Smooth muscle cell (in vitro differentiated cells): ENCODE measurements around the gene CDH5. TPM values are rescaled to one million over a fixed set of nuclear protein-coding genes. Genes with fewer than 3 reads are reported as not detected.
A peak's percentile ranks its signal among the peaks of the same experiment; 100 is the strongest.

ENCODE experiments used
- DNase-seq: peaks from one replicate; lab custom pipeline; 2025; ENCODE audit not compliant: unreplicated experiment; lab: John Stamatoyannopoulos, UW
- H2AFZ ChIP-seq: fragments of 200-600 bp; sonication (generic); 2 replicates; pipeline ENCODE4 v1.6.0; 2016; ENCODE audit warnings: antibody characterized with exemption, low read depth, mild to moderate bottlenecking
- H3F3A ChIP-seq: fragments of 200-600 bp; sonication (generic); 2 replicates; pipeline ENCODE4 v1.6.0; 2017; ENCODE audit warnings: antibody characterized with exemption, low read depth
- H3K27ac ChIP-seq: fragments of 200-600 bp; sonication (generic); 2 replicates; pipeline ENCODE4 v1.5.1; 2016; ENCODE audit warnings: low read depth, mild to moderate bottlenecking
- H3K27me3 ChIP-seq: fragments of 200-600 bp; sonication (generic); 2 replicates; pipeline ENCODE4 v1.6.1; 2016; ENCODE audit warnings: low read depth, mild to moderate bottlenecking
- H3K36me3 ChIP-seq: fragments of 200-600 bp; sonication (generic); 2 replicates; pipeline ENCODE4 v1.5.1; 2016; ENCODE audit warnings: low read depth
- H3K4me1 ChIP-seq: fragments of 200-600 bp; sonication (generic); 2 replicates; pipeline ENCODE4 v1.5.1; 2016; ENCODE audit warnings: low read depth
- H3K4me2 ChIP-seq: fragments of 200-600 bp; sonication (generic); 2 replicates; pipeline ENCODE4 v1.6.0; 2016; ENCODE audit warnings: mild to moderate bottlenecking
- H3K4me3 ChIP-seq: fragments of 200-600 bp; sonication (generic); 2 replicates; pipeline ENCODE4 v1.5.1; 2016; ENCODE audit warnings: mild to moderate bottlenecking
- H3K79me2 ChIP-seq: fragments of 200-600 bp; sonication (generic); 2 replicates; pipeline ENCODE4 v1.6.0; 2016; ENCODE audit warnings: low read depth, mild to moderate bottlenecking
- H3K9ac ChIP-seq: fragments of 200-600 bp; sonication (generic); 2 replicates; pipeline ENCODE4 v1.6.0; 2016; ENCODE audit warnings: low read depth
- H3K9me3 ChIP-seq: fragments of 200-600 bp; sonication (generic); replicated peaks from 2 replicates; pipeline ENCODE4 v1.5.1; 2016; ENCODE audit warnings: low read depth
- H4K20me1 ChIP-seq: fragments of 200-600 bp; sonication (generic); 2 replicates; pipeline ENCODE4 v1.6.0; 2016; ENCODE audit warnings: low read depth
- WGBS: methylation state at CpG from one replicate; pipeline ENCODE4 v1.1.7; 2016; ENCODE audit warnings: low lambda C conversion rate; 5-methylcytosine and 5-hydroxymethylcytosine counted together
- polyA plus RNA-seq: library from polyadenylated mRNA; unstranded; fragments of >200 nt; fragmentation: Nextera tagmentation; extraction: Ambion mirVana; gene quantifications from 2 replicates; pipeline ENCODE4 v1.2.1, GENCODE V29; 2016
- total RNA-seq: library from RNA; depleted of rRNA; stranded (reverse); fragments of >200 nt; gene quantifications from 2 replicates; pipeline ENCODE4 v1.2.3, GENCODE V29; 2014
- TF ChIP-seq, protein P1 (sequence below): fragments of 200-600 bp; sonication (generic); IDR thresholded peaks from 2 replicates; pipeline ENCODE4 v1.5.1; 2017; ENCODE audit warnings: borderline replicate concordance, mild to moderate bottlenecking, antibody characterized with exemption; ENCODE audit not compliant: insufficient read depth, poor library complexity, severe bottlenecking

The CDH5 gene
- total and polyA plus RNA-seq, 2 experiments from 2014 or later = not detected

DNA sequence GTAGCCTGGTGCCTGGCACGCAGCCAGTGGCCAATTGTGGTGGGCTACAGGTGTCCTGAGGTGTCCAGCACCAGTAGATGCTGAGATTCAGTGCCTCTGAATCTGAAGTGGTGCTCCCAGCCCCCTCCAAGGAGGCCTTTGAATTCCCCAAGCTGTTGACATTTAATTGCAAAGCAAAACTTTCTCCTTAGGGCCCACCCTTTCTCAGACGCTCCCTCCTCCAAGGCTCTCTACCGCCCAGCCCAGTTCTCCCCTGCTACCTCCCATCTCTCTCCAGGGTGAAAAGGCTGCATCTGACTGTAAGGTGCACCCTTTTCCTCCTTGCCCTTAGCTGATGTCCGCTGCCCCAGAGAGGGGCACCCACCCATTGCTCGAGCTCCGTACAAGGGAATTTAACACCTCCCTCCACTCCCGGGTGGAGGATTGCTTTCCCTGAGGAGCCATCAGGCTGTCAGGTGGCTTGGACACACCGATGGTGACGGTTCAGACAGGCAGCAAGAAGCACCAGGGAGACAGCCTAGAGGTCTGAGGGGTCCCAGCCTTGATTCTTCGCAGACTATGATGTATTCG, 62.3 kb downstream of the CDH5 start:
- no peaks in the 10 kb centered on the region for H3K79me2 ChIP-seq
- no peak overlapping the region for H2AFZ ChIP-seq
- DNase-seq = no peak
- peaks cover 13% of the 10 kb centered on the region for H3F3A ChIP-seq
- H3K36me3 ChIP-seq = no peaks in the 10 kb centered on the region
- TF ChIP-seq, protein P1, sequence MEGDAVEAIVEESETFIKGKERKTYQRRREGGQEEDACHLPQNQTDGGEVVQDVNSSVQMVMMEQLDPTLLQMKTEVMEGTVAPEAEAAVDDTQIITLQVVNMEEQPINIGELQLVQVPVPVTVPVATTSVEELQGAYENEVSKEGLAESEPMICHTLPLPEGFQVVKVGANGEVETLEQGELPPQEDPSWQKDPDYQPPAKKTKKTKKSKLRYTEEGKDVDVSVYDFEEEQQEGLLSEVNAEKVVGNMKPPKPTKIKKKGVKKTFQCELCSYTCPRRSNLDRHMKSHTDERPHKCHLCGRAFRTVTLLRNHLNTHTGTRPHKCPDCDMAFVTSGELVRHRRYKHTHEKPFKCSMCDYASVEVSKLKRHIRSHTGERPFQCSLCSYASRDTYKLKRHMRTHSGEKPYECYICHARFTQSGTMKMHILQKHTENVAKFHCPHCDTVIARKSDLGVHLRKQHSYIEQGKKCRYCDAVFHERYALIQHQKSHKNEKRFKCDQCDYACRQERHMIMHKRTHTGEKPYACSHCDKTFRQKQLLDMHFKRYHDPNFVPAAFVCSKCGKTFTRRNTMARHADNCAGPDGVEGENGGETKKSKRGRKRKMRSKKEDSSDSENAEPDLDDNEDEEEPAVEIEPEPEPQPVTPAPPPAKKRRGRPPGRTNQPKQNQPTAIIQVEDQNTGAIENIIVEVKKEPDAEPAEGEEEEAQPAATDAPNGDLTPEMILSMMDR = no peak
- peaks cover 33% of the 10 kb centered on the region for H3K27me3 ChIP-seq
- no peaks in the 10 kb centered on the region for H4K20me1 ChIP-seq
- no peak overlapping the region for H3K9ac ChIP-seq
- no peak overlapping the region for H3K27ac ChIP-seq
- WGBS = 41% methylated on average over 11 of the region's 11 CpGs
- H3K4me2 ChIP-seq = no peak overlapping the region
- H3K4me3 ChIP-seq = no peak overlapping the region
- H3K9me3 ChIP-seq = no peaks in the 10 kb centered on the region
- peaks cover 10% of the 10 kb centered on the region for H3K4me1 ChIP-seq

DNA sequence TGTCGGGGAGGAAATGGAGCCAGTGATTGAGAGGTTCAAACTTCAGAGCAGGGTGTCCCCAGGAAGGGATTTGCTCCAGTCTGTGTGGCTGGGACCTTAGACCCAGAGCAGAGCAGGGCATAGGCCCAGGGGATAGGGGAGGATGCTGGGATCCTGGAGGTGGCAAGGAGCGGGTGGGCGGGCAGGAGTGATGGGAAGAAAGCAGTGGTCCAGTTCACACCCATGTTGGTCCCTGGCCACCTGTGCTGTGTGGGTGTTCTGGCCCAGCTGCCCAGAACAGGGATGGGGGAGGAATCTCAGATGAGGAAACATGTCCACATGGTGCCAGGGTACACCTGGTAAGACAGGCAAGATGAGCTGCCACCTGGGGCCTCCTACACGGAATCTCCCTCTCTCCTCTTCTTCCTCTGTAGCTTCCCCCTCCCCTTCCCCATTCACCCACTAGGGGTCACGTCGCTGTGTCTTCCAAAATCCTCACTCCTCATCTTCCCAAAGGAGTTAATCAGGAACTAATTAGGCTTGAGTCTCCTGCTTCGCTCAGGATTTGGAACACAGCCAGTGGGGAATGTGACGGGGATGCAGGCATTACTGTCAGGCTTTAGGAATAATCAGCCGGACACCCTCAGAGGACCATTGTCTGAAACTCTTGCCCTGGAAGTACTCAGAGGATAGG, 62.9 kb downstream of the CDH5 start:
- H3K36me3 ChIP-seq = no peaks in the 10 kb centered on the region
- H3K9me3 ChIP-seq = no peaks in the 10 kb centered on the region
- peaks cover 10% of the 10 kb centered on the region for H3K4me1 ChIP-seq
- H2AFZ ChIP-seq = no peak overlapping the region
- no peak overlapping the region for H3K27ac ChIP-seq
- no peak overlapping the region for H3K4me3 ChIP-seq
- DNase-seq = no peak
- 59% methylated on average over 9 of the region's 9 CpGs for WGBS
- H3F3A ChIP-seq = peaks cover 13% of the 10 kb centered on the region
- H3K4me2 ChIP-seq = no peak overlapping the region
- TF ChIP-seq, protein P1 = peak; percentile 4
- H3K9ac ChIP-seq = no peak overlapping the region
- no peaks in the 10 kb centered on the region for H4K20me1 ChIP-seq
- H3K79me2 ChIP-seq = no peaks in the 10 kb centered on the region
- H3K27me3 ChIP-seq = peaks cover 28% of the 10 kb centered on the region

DNA sequence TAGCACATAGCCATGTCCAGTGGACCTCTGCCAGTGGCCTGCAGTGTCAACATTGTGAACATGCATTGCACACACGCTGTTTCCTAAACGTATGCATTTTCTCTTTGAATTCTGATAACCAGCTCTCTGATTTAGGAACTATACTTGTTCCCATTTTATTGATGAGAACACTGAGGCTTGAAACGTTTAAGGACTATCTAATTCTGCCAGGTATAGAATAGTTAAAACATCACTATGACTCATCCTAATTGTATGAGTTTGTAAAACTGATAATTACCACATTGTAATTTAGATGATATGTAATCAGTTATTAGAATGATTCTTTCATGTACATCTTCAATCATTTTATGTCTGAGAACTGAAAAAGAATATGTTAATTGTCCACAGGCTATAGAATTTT, 63.7 kb downstream of the CDH5 start:
- H3K9me3 ChIP-seq = no peaks in the 10 kb centered on the region
- no peak for DNase-seq
- no peaks in the 10 kb centered on the region for H3K36me3 ChIP-seq
- peaks cover 28% of the 10 kb centered on the region for H3K27me3 ChIP-seq
- H3K4me1 ChIP-seq = peaks cover 10% of the 10 kb centered on the region
- no peaks in the 10 kb centered on the region for H4K20me1 ChIP-seq
- H3K27ac ChIP-seq = no peak overlapping the region
- no peak overlapping the region for H2AFZ ChIP-seq
- TF ChIP-seq, protein P1 = no peak
- no peak overlapping the region for H3K9ac ChIP-seq
- WGBS = 88% methylated on average over 3 of the region's 3 CpGs
- H3K4me2 ChIP-seq = no peak overlapping the region
- no peaks in the 10 kb centered on the region for H3K79me2 ChIP-seq
- peaks cover 17% of the 10 kb centered on the region for H3F3A ChIP-seq
- H3K4me3 ChIP-seq = no peak overlapping the region

DNA sequence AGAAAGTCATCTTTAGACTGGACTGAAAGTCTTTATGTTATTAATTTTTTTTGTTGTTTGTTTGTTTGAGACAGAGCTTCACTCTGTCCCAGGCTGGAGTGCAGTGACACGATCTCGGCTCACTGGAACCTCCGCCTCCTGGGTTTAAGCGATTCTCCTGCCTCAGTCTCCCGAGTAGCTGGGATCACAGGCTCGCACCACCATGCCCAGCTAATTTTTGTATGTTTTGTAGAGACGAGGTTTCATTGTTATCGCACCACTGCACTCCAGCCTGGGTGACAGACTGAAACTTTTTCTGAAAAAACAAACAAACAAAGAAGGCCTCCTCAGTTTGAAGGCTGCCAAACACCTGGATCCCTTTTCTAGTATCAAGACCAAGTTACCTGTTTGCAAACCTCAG, 65.3 kb downstream of the CDH5 start:
- DNase-seq = no peak
- no peak overlapping the region for H3K4me3 ChIP-seq
- no peaks in the 10 kb centered on the region for H3K36me3 ChIP-seq
- peaks cover 10% of the 10 kb centered on the region for H3K4me1 ChIP-seq
- no peaks in the 10 kb centered on the region for H4K20me1 ChIP-seq
- H2AFZ ChIP-seq = no peak overlapping the region
- no peaks in the 10 kb centered on the region for H3K9me3 ChIP-seq
- TF ChIP-seq, protein P1 = no peak
- no peak overlapping the region for H3K27ac ChIP-seq
- H3K79me2 ChIP-seq = no peaks in the 10 kb centered on the region
- no peak overlapping the region for H3K9ac ChIP-seq
- peaks cover 17% of the 10 kb centered on the region for H3F3A ChIP-seq
- peaks cover 20% of the 10 kb centered on the region for H3K27me3 ChIP-seq
- H3K4me2 ChIP-seq = no peak overlapping the region
- 94% methylated on average over 8 of the region's 8 CpGs for WGBS
